Neural progenitor cell (in vitro differentiated cells): ENCODE results near the gene DISC1.

Source experiments
- CTCF ChIP-seq: fragments of 200-600 bp; sonication (generic); IDR thresholded peaks from 2 replicates; pipeline ENCODE4 v1.5.1; 2017; ENCODE audit warnings: antibody characterized with exemption, mild to moderate bottlenecking
- EZH2 ChIP-seq: fragments of 200-600 bp; sonication (generic); IDR thresholded peaks from 2 replicates; pipeline ENCODE4 v1.6.1; 2017; ENCODE audit warnings: antibody characterized with exemption, mild to moderate bottlenecking, moderate library complexity
- EZH2phosphoT487 ChIP-seq: fragments of 200-600 bp; sonication (generic); IDR thresholded peaks from 2 replicates; pipeline ENCODE4 v1.6.1; 2017; ENCODE audit warnings: antibody characterized with exemption

- TF ChIP-seq CTCF (no peak), EZH2phosphoT487 (no peak), EZH2 (no peak)
These were observed 41.4 kb downstream of the DISC1 start for GRCh38 chr1:231667896-231668506.
